Memory B cell (primary cell): ENCODE results near the gene TOP3A.

Experiments
- ATAC-seq: fragments of 150-1000 bp; cut with Tn5 transposase; 2 replicates; pipeline ENCODE4 v1.10.0; 2021; ENCODE audit warnings: low read depth, mild to moderate bottlenecking, moderate library complexity
- DNase-seq, 2 donors: peaks; one replicate each; pipeline ENCODE4 v3.0.0; 2022; ENCODE audit warnings: low spot score in 2 of 2
- H3K27ac Mint-ChIP-seq: one replicate; pipeline ENCODE4 v1.8.0; 2022; ENCODE audit warnings: mild to moderate bottlenecking, moderate library complexity, mixed read lengths
- H3K27me3 Mint-ChIP-seq: one replicate; pipeline ENCODE4 v1.8.0; 2022; ENCODE audit warnings: mixed read lengths
- H3K36me3 Mint-ChIP-seq: one replicate; pipeline ENCODE4 v1.8.0; 2022; ENCODE audit warnings: mild to moderate bottlenecking, mixed read lengths
- H3K4me1 Mint-ChIP-seq: one replicate; pipeline ENCODE4 v1.8.0; 2022; ENCODE audit warnings: mixed read lengths
- H3K4me3 Mint-ChIP-seq: one replicate; pipeline ENCODE4 v1.8.0; 2022; ENCODE audit warnings: mild to moderate bottlenecking, moderate library complexity, mixed read lengths
- H3K9me3 Mint-ChIP-seq: one replicate; pipeline ENCODE4 v1.8.0; 2022; ENCODE audit warnings: mixed read lengths

TOP3A gene

DNA sequence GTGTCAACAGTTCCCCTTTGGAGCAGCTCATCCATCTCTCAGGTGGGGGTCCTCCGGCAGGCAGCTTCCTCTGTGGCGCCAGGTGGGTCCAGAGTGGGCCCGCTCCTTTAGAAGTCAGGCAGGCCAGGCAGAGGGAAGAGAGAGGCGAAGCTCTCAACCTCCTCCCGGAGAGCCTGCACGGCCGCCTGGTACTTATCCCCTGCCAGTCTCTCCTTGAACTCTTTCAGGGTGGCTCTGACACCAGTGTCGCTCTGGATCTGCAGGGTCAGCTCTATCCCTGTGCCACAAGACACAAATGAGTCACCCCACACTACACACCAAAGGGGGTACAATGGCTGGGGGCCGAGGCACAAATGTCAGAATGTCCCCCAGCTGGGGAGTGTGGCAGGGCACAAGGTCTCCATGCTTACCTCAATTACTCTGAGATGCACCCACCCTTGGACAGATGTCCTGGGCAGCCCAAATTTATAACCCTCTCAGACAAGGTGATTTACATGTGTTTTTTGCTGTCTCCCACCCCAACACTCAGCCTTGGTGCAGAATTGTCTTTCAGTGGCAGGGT, 13.9 kb upstream of the TOP3A start:
- Mint-ChIP-seq H3K4me3 (no peak overlapping the region), H3K36me3 (peaks cover 22% of the 10 kb centered on the region), H3K27me3 (no peaks in the 10 kb centered on the region), H3K27ac (no peak overlapping the region), H3K4me1 (peaks cover 11% of the 10 kb centered on the region), H3K9me3 (no peaks in the 10 kb centered on the region)
- DNase-seq = no peak
- no peak for ATAC-seq

DNA sequence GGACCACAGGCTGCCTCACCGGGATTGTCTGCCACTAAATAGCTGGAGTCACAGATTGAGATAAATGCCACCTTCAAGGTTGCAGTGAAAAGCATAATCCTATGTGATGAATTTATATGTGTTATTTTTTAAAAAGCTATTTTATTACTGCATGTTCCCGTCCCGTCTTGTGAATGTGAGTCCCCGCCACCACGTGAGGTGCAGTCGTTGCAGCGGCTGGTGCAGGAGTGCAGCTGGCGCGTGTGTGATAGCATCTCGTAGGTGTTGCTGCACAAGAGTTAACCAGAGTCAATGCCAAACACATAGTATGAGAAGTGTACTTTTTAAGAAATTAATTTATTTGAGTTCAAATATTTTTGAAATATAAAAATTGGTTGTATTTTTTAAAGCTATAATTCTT, 12.8 kb upstream of the TOP3A start:
- H3K4me1 Mint-ChIP-seq = peaks cover 11% of the 10 kb centered on the region
- H3K27ac Mint-ChIP-seq = no peak overlapping the region
- ATAC-seq (no peak), DNase-seq (no peak)
- H3K36me3 Mint-ChIP-seq = peaks cover 23% of the 10 kb centered on the region
- H3K27me3 Mint-ChIP-seq = no peaks in the 10 kb centered on the region
- no peak overlapping the region for H3K4me3 Mint-ChIP-seq
- H3K9me3 Mint-ChIP-seq = no peaks in the 10 kb centered on the region

GRCh38 chr17:18327093-18327492, 12.3 kb upstream of the TOP3A start:
- Mint-ChIP-seq H3K4me3 (no peak overlapping the region), H3K4me1 (peaks cover 11% of the 10 kb centered on the region), H3K27ac (no peak overlapping the region), H3K36me3 (peaks cover 21% of the 10 kb centered on the region), H3K9me3 (no peaks in the 10 kb centered on the region), H3K27me3 (no peaks in the 10 kb centered on the region)
- ATAC-seq = no peak
- DNase-seq = no peak

DNA sequence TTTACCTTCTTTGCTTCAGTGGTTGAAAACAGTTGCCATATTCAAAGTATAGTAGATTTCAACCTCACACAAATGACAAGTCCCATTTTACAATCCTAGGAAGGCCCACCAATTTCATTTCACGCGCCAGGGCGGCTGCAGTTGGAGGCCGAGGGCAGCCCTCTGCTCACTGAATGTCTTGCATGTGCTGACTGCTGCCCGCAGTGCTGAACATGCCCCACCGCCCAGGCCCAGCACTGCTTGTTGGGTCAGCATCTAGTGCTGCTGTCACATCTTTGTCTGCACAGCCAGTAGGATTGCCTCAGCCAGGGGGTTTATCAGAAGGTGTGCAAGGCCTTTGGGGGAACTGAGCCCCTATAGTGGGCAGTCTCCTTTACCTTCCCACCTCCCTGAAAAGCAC, 11.8 kb upstream of the TOP3A start:
- no peak overlapping the region for H3K4me3 Mint-ChIP-seq
- no peaks in the 10 kb centered on the region for H3K9me3 Mint-ChIP-seq
- peak overlapping the region; percentile 45 for H3K27ac Mint-ChIP-seq
- H3K4me1 Mint-ChIP-seq = peaks cover 11% of the 10 kb centered on the region
- ATAC-seq (no peak), DNase-seq (no peak)
- peaks cover 19% of the 10 kb centered on the region for H3K36me3 Mint-ChIP-seq
- no peaks in the 10 kb centered on the region for H3K27me3 Mint-ChIP-seq

DNA sequence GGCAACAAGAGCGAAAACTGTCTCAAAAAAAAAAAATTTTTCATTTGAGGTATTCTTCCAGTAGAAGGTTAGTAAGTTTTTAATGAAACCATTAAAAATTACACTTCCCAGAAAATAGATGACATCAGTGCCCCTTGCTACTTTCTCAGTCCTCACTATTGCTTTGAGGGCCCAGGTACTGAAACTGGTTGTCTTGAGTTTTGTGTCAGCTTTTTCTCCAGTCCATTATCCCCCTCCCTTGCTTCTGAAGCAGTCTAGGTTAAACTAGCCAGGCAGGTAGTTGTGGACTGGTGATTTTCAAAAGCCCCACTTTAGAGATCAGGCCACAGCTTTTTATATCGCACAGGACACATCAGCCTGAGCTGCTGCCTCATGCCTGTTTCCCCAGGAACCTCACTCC, 11.2 kb upstream of the TOP3A start:
- H3K4me3 Mint-ChIP-seq = no peak overlapping the region
- no peak for ATAC-seq
- DNase-seq = no peak
- H3K36me3 Mint-ChIP-seq = peaks cover 19% of the 10 kb centered on the region
- peaks cover 12% of the 10 kb centered on the region for H3K4me1 Mint-ChIP-seq
- peak overlapping the region; percentile 45 for H3K27ac Mint-ChIP-seq
- no peaks in the 10 kb centered on the region for H3K9me3 Mint-ChIP-seq
- H3K27me3 Mint-ChIP-seq = no peaks in the 10 kb centered on the region

GRCh38 chr17:18324140-18325050, 9.6 kb upstream of the TOP3A start:
- H3K4me1 Mint-ChIP-seq = peaks cover 27% of the 10 kb centered on the region
- peaks cover 24% of the 10 kb centered on the region for H3K36me3 Mint-ChIP-seq
- DNase-seq = no peak
- no peaks in the 10 kb centered on the region for H3K9me3 Mint-ChIP-seq
- no peak overlapping the region for H3K4me3 Mint-ChIP-seq
- no peaks in the 10 kb centered on the region for H3K27me3 Mint-ChIP-seq
- H3K27ac Mint-ChIP-seq = peak overlapping the region; percentile 28
- no peak for ATAC-seq

DNA sequence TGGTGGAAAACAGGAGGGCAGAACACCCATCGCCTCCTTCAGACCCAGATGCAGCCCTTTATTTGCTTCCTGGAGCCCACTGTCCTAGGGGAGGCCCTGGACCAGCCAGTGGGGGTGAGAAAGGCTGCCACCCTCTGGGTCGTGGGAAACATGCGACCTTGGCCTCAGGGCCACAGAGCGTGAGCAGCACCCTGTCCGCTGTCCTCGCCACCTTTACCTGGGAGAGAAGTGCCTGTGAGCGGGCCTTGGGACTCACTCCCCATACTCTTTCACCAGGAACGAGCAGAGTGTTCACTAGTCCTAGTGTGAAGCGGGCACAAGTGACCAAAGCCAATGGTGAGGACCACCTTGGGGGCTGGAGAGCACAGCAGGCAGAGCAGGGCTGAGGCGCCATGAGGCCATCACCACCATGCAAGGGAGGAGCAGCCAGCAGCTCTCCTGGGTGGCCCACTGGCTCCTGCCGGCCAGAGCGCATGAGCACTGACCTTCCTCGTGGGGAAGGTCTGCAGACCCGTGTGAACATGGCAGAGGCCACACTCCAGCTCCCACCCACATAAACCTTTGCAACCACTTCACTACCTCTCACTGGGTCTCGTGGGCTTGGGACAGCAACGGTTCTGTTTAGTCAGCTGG, 8.8 kb upstream of the TOP3A start:
- DNase-seq (no peak), ATAC-seq (no peak)
- Mint-ChIP-seq H3K4me1 (peaks cover 35% of the 10 kb centered on the region), H3K36me3 (peaks cover 19% of the 10 kb centered on the region), H3K27me3 (no peaks in the 10 kb centered on the region), H3K9me3 (no peaks in the 10 kb centered on the region), H3K27ac (no peak overlapping the region), H3K4me3 (no peak overlapping the region)

DNA sequence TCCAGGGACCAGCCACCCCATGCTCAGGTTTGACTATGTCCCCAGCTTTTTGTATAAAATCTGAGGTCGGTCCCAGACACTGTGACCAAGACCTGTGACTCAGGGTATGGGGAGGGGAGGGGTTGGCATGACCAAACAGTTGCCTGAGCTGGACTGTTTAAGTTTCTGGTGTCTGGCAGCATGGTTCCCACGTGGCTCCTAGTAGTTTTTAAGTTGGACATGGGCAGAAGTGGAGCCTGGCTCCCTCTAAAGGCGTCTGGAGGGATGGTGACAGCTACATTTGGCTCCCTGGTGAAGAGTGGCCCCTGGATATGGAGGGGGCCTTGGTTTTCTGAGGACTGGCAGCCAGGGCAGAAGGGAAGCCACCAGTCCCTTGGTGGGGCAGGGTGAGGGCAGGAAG, 8.2 kb upstream of the TOP3A start:
- H3K27me3 Mint-ChIP-seq = no peaks in the 10 kb centered on the region
- no peak for ATAC-seq
- no peak overlapping the region for H3K4me3 Mint-ChIP-seq
- no peak for DNase-seq
- H3K36me3 Mint-ChIP-seq = peaks cover 19% of the 10 kb centered on the region
- no peak overlapping the region for H3K27ac Mint-ChIP-seq
- no peaks in the 10 kb centered on the region for H3K9me3 Mint-ChIP-seq
- peaks cover 37% of the 10 kb centered on the region for H3K4me1 Mint-ChIP-seq

GRCh38 chr17:18322522-18322921, 7.7 kb upstream of the TOP3A start:
- DNase-seq (no peak), ATAC-seq (no peak)
- no peaks in the 10 kb centered on the region for H3K9me3 Mint-ChIP-seq
- no peaks in the 10 kb centered on the region for H3K27me3 Mint-ChIP-seq
- peaks cover 22% of the 10 kb centered on the region for H3K36me3 Mint-ChIP-seq
- H3K4me1 Mint-ChIP-seq = peaks cover 42% of the 10 kb centered on the region
- no peak overlapping the region for H3K4me3 Mint-ChIP-seq
- no peak overlapping the region for H3K27ac Mint-ChIP-seq

DNA sequence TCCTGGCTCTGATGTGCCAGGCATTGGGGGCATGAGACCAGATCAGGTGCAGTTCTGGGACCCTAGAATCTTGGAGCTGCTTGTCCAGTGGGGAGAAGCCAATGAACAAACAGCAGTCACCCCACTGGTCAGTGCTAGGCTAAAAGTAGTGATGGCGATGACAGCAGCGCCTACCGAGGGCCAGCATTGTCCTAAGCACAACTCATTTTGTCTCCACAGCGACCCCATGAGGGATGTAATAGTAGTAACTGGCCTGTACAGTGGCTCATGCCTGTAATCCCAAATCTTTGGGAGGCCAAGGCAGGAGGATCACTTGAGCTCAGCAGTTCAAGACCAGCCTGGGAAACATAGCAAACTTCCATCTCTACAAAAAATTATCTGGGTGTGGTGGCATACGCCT, 6.5 kb upstream of the TOP3A start:
- Mint-ChIP-seq H3K27ac (no peak overlapping the region), H3K36me3 (peaks cover 23% of the 10 kb centered on the region), H3K9me3 (peaks cover 2% of the 10 kb centered on the region), H3K4me3 (no peak overlapping the region), H3K27me3 (no peaks in the 10 kb centered on the region), H3K4me1 (peaks cover 50% of the 10 kb centered on the region)
- ATAC-seq = no peak
- DNase-seq = no peak

DNA sequence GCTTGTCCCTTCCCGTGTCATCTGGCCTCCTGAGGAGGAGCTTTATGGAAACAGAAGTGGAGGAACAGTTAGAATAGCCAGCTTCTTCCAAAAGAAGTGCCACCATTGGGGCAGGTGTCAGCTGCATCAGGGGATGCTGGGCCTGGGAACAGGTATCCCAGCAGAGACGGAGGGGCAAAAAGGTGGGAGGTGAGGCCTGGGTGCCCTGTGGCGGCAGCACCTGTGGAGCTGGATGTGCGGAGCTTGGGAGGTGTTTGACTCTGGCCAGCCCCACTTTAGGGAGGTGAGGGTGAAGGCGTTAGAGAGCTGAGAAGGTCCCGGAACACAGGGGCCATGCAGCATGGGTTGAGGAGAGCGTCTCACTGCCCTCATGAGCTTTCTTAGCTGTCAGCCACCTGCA, 5.5 kb upstream of the TOP3A start:
- peaks cover 23% of the 10 kb centered on the region for H3K36me3 Mint-ChIP-seq
- ATAC-seq (no peak), DNase-seq (no peak)
- peak overlapping the region; percentile 41 for H3K4me3 Mint-ChIP-seq
- no peak overlapping the region for H3K27ac Mint-ChIP-seq
- H3K27me3 Mint-ChIP-seq = no peaks in the 10 kb centered on the region
- H3K4me1 Mint-ChIP-seq = peaks cover 50% of the 10 kb centered on the region
- H3K9me3 Mint-ChIP-seq = peaks cover 2% of the 10 kb centered on the region

- ATAC-seq = no peak
- peak overlapping the region; percentile 47 for H3K27ac Mint-ChIP-seq
- H3K4me1 Mint-ChIP-seq = peaks cover 45% of the 10 kb centered on the region
- peaks cover 19% of the 10 kb centered on the region for H3K36me3 Mint-ChIP-seq
- DNase-seq = no peak
- H3K9me3 Mint-ChIP-seq = peaks cover 2% of the 10 kb centered on the region
- no peaks in the 10 kb centered on the region for H3K27me3 Mint-ChIP-seq
- no peak overlapping the region for H3K4me3 Mint-ChIP-seq
Measured at GRCh38 chr17:18319604-18320256, 4.9 kb upstream of the TOP3A start.

GRCh38 chr17:18318771-18319450, 4.1 kb upstream of the TOP3A start:
- no peaks in the 10 kb centered on the region for H3K27me3 Mint-ChIP-seq
- H3K4me3 Mint-ChIP-seq = peak overlapping the region; percentile 17
- H3K27ac Mint-ChIP-seq = peak overlapping the region; percentile 47
- peaks cover 2% of the 10 kb centered on the region for H3K9me3 Mint-ChIP-seq
- ATAC-seq (no peak), DNase-seq (no peak)
- H3K4me1 Mint-ChIP-seq = peaks cover 50% of the 10 kb centered on the region
- H3K36me3 Mint-ChIP-seq = peaks cover 17% of the 10 kb centered on the region
